HG02943 (cell line): ENCODE measurements around the gene OLA1.

Source experiments
- ATAC-seq: cut with Tn5 transposase; IDR thresholded peaks from one replicate; pipeline ENCODE4 v1.9.1; 2021; ENCODE audit warnings: mild to moderate bottlenecking, low read depth, moderate library complexity; ENCODE audit not compliant: unreplicated experiment

OLA1 gene

GRCh38 chr2:174181368-174181767 is 67.0 kb downstream of the OLA1 start:
- no peak for ATAC-seq

- no peak for ATAC-seq
Measured at GRCh38 chr2:174180726-174181236, 67.6 kb downstream of the OLA1 start.

GRCh38 chr2:174180165-174180724 is 68.1 kb downstream of the OLA1 start:
- ATAC-seq, result no peak

- no peak for ATAC-seq
Measured at GRCh38 chr2:174177316-174177890, 70.9 kb downstream of the OLA1 start.

- ATAC-seq, result no peak
Measured at GRCh38 chr2:174176898-174177297, 71.4 kb downstream of the OLA1 start.

GRCh38 chr2:174174741-174175140 is 73.6 kb downstream of the OLA1 start:
- no peak for ATAC-seq

GRCh38 chr2:174172802-174173355 is 75.5 kb downstream of the OLA1 start:
- ATAC-seq, result no peak

- ATAC-seq, result no peak
Measured at GRCh38 chr2:174171686-174172445, 76.5 kb downstream of the OLA1 start.

GRCh38 chr2:174169372-174169771 is 79.0 kb downstream of the OLA1 start:
- ATAC-seq, result no peak

- no peak for ATAC-seq
Measured at GRCh38 chr2:174166261-174166660, 82.1 kb downstream of the OLA1 start.

GRCh38 chr2:174161490-174161889 is 86.8 kb downstream of the OLA1 start:
- ATAC-seq, result no peak

GRCh38 chr2:174158003-174158402 is 90.3 kb downstream of the OLA1 start:
- no peak for ATAC-seq

- ATAC-seq, result no peak
Measured at GRCh38 chr2:174157053-174157452, 91.3 kb downstream of the OLA1 start.

GRCh38 chr2:174153757-174154680 is 94.3 kb downstream of the OLA1 start:
- no peak for ATAC-seq

GRCh38 chr2:174149530-174149929 is 98.8 kb downstream of the OLA1 start:
- no peak for ATAC-seq

GRCh38 chr2:174148833-174149232 is 99.5 kb downstream of the OLA1 start:
- ATAC-seq, result no peak

GRCh38 chr2:174145827-174146226 is 102.5 kb downstream of the OLA1 start:
- ATAC-seq, result no peak

- ATAC-seq, result no peak
Measured at GRCh38 chr2:174142290-174142689, 106.0 kb downstream of the OLA1 start.

- no peak for ATAC-seq
Measured at GRCh38 chr2:174138161-174138560, 110.2 kb downstream of the OLA1 start.

GRCh38 chr2:174135981-174136380 is 112.4 kb downstream of the OLA1 start:
- ATAC-seq, result no peak
